Small intestine (tissue), 7 donors: ENCODE results near the gene MCF2. TPM values are rescaled to one million over a fixed set of nuclear protein-coding genes. Genes with fewer than 3 reads are reported as not detected.

ENCODE experiments used
- DNase-seq, 2 donors: peaks; one replicate each; pipeline versions ENCODE4 v3.0.0 to v3.0.0-alpha.2; 2013
- FAIRE-seq: peaks from 2 replicates; lab custom pipeline; 2012; peaks lifted over from hg19 to GRCh38; lab: Jason Lieb, UNC
- H3K27ac ChIP-seq, 3 donors: one replicate each; pipeline ENCODE4 v1.5.1; 2013; ENCODE audit warnings: low read length in 2 of 3, mild to moderate bottlenecking in 2 of 3, control low read depth in 1 of 3, inconsistent platforms in 1 of 3, low read depth in 1 of 3, moderate library complexity in 1 of 3
- H3K27me3 ChIP-seq, 3 donors: one replicate each; pipeline ENCODE4 v1.6.1; 2013; ENCODE audit warnings: low read length in 3 of 3, inconsistent platforms in 1 of 3; ENCODE audit not compliant: control insufficient read depth in 3 of 3, insufficient read depth in 3 of 3
- H3K36me3 ChIP-seq, 3 donors: one replicate each; pipeline ENCODE4 v1.6.1; 2013; ENCODE audit warnings: low read length in 3 of 3, inconsistent platforms in 1 of 3, low read depth in 1 of 3, mild to moderate bottlenecking in 1 of 3, moderate library complexity in 1 of 3; ENCODE audit not compliant: control insufficient read depth in 3 of 3, insufficient read depth in 2 of 3
- H3K4me1 ChIP-seq, 3 donors: one replicate each; pipeline ENCODE4 v1.6.1; 2013; ENCODE audit warnings: low read length in 2 of 3, inconsistent platforms in 1 of 3, low read depth in 1 of 3, mild to moderate bottlenecking in 1 of 3, moderate library complexity in 1 of 3; ENCODE audit not compliant: control insufficient read depth in 3 of 3, insufficient read depth in 2 of 3
- H3K4me3 ChIP-seq, 3 donors: one replicate each; pipeline ENCODE4 v1.5.1; 2013; ENCODE audit warnings: low read length in 3 of 3, control low read depth in 1 of 3, inconsistent platforms in 1 of 3, low read depth in 1 of 3, mild to moderate bottlenecking in 1 of 3, moderate library complexity in 1 of 3
- H3K9me3 ChIP-seq, 2 donors: one replicate each; pipeline ENCODE4 v1.6.1; 2013; ENCODE audit warnings: low read depth in 1 of 2, low read length in 1 of 2; ENCODE audit not compliant: control insufficient read depth in 2 of 2, insufficient read depth in 1 of 2
- WGBS, 3 donors: extraction: QIAGEN DNeasy Blood & Tissue Kit; methylation state at CpG; one replicate each; pipeline ENCODE4 v1.1.7; 2013; 5-methylcytosine and 5-hydroxymethylcytosine counted together
- polyA plus RNA-seq, 4 donors: library from polyadenylated mRNA; stranded (reverse) in 3 of 4; unstranded in 1 of 4; fragments of 200-250 nt in 3 of 4; fragments of 120-200 nt in 1 of 4; gene quantifications; one replicate each; pipeline versions ENCODE4 v1.2.1 to v1.2.3, GENCODE V29; 2013
- donor health status: healthy with polysubstance abuse.
- donor health status: control.
- donor health status: control.
- donor health status: Bipolar disorder and iron deficiency.
- donor health status: healthy.

The MCF2 gene
- polyA plus RNA-seq, 4 donors = 0.06 to 0.21 TPM; not detected in 2

DNA sequence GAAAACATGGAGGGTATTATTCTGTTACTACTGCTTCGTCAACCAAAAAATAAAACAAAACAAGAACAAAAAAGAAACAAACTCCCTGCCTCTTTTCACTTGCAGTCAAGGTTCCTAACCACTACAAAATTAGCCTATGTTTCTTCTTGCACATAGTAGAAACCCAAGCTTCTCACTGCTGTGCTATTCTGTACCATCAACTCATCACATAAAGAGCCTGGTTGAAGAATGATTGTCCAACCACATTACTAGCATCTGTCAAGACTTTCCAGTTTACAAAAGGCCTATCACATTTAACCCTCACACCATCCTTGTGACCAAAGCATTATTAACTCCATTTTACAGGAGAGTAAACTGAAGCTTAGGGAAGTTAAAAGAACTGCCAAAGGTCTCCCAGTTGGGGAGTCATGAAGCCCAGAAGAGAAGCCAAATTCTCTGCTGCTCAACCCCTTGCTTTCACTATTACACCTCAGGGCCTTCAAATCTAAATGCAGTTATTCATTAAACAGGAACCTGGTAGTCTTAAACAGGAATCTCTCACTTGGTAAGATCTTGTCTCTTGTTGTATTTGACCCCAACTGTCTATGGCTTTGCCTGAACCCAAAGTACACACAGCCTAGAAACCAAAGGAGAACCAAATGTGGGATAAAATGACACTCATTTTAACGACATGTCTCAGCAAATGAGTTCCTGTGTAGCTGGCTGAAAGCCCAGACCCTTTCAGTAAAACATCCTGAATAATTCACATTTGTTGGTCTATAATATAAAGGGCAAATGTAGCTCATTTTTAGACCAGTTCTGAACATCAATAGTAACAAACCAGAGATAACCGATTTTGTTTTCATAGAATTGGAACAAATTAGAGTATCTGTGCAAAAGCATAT, 168.8 kb downstream of the MCF2 start:
- Histone ChIP-seq H3K4me1 (no peaks in the 10 kb centered on the region), H3K4me3 (no peak overlapping the region), H3K27me3 (no peaks in the 10 kb centered on the region), H3K9me3 (no peaks in the 10 kb centered on the region), H3K36me3 (no peaks in the 10 kb centered on the region), H3K27ac (no peak overlapping the region)
- FAIRE-seq = no peak
- no peak for DNase-seq
- WGBS, 3 donors = 49 to 59% (median 51%) methylated on average over 3 of the region's 3 CpGs

DNA sequence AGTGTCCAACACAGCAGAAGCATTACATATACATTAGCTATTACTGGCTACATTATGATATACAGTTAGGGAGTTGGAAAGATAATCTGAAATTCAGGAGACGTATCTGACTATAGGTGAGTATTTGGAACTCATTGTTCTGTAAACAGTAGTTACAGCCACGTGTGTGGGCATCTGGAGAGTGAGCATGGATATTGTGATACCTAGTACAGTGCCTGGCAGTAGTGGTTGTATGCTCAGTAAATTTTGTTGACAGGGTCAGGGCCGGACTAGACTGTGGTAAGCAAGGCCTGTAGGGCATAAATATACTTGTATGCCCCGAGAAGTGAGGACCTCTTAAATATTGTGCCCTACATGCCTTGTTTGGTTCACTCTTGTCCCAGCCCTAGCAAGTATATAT, 174.5 kb downstream of the MCF2 start:
- Histone ChIP-seq H3K4me3 (no peak overlapping the region), H3K27me3 (no peaks in the 10 kb centered on the region), H3K4me1 (no peaks in the 10 kb centered on the region), H3K9me3 (no peaks in the 10 kb centered on the region), H3K27ac (no peak overlapping the region), H3K36me3 (no peaks in the 10 kb centered on the region)
- DNase-seq (no peak), FAIRE-seq (no peak)
- 54 to 79% (median 61%) methylated on average over 4 of the region's 4 CpGs for WGBS, 3 donors

DNA sequence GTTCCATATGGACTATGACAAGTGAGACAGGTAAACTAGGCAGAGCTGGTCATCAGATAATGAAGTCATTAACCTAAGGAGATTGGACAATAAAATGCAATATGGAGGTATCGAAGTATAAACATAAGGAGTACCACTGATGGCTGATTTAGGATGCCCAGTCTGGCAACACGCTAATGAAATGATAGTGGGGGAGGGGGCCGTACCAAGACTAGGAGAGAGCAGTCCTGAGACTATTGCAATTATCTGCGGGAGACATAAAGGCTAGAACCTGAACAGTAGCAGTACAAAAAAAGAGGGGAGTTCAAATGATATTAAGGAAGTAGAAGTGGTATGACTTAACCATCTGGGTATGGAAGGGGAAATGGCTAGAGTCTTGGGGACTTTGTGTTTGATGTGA, 175.1 kb downstream of the MCF2 start:
- H3K36me3 ChIP-seq = no peaks in the 10 kb centered on the region
- no peak overlapping the region for H3K27ac ChIP-seq
- DNase-seq = no peak
- H3K27me3 ChIP-seq = no peaks in the 10 kb centered on the region
- FAIRE-seq = no peak
- WGBS, 3 donors = 74 to 86% (median 78%) methylated on average over 4 of the region's 4 CpGs
- no peak overlapping the region for H3K4me3 ChIP-seq
- H3K4me1 ChIP-seq = no peaks in the 10 kb centered on the region
- no peaks in the 10 kb centered on the region for H3K9me3 ChIP-seq

Other genes starting within 250 kb of the MCF2 start
- not detected for gene F9, start 177.4 kb downstream of the MCF2 start, polyA plus RNA-seq
- 10 to 100 TPM in 1 of 4 donors, 1 to 10 TPM in 3; 3.8 to 16.1 (median 6.6) TPM for gene ATP11C, start 224.9 kb upstream of the MCF2 start, polyA plus RNA-seq